ENCODE measurements around the gene FAF1.

DNA sequence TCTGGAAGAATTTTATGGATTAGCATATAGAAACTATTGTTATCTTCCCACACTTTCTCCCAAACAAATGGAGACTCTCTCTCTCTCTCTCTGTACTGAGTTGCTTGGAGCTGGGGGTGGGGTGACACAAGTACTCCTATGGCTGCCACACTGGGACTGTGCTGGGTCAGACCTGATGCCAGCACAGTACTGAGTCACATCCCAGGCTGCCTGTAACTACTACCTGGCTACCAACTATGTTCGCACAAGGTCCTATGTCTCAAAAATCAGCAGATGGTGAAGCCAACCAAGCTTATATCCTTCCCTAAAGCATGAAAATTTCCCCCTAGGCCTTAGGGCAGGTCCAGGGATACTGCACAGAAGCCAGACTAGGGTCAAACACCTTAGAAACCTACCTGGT is 66.6 kb downstream of the FAF1 start:
- TF ChIP-seq EZH2phosphoT487 (IDR thresholded peaks at IDR 0.05; ENCODE audit: insufficient read depth, low read depth) (no peak), EZH2 (IDR thresholded peaks at IDR 0.05; ENCODE audit: insufficient read depth, poor library complexity, severe bottlenecking) (no peak)

Measured in GM23248 (cell line).